Sigmoid colon (tissue), 7 donors: Measurements from ENCODE around the gene WHRN. TPM values are rescaled to one million over a fixed set of nuclear protein-coding genes. Genes with fewer than 3 reads are reported as not detected.

ENCODE experiments used
- DNase-seq: peaks from one replicate; pipeline ENCODE4 v3.0.0-alpha.2; 2019
- H3K27ac ChIP-seq, 4 donors: fragments of 200-600 bp; sonication (generic); one replicate each; pipeline ENCODE4 v1.5.1; 2016 to 2019; ENCODE audit warnings: mild to moderate bottlenecking in 1 of 4
- H3K27me3 ChIP-seq, 3 donors: fragments of 200-600 bp; sonication (generic); one replicate each; pipeline ENCODE4 v1.5.1; 2019; ENCODE audit warnings: mild to moderate bottlenecking in 1 of 3
- H3K36me3 ChIP-seq, 4 donors: fragments of 200-600 bp; sonication (generic); one replicate each; pipeline ENCODE4 v1.5.1; 2016 to 2019
- H3K4me1 ChIP-seq, 4 donors: fragments of 200-600 bp; sonication (generic); one replicate each; pipeline ENCODE4 v1.5.1; 2017 to 2019
- H3K4me3 ChIP-seq, 4 donors: fragments of 200-600 bp; sonication (generic); one replicate each; pipeline ENCODE4 v1.5.1; 2017 to 2019; ENCODE audit warnings: mild to moderate bottlenecking in 2 of 4, moderate library complexity in 1 of 4
- H3K9me3 ChIP-seq, 4 donors: fragments of 200-600 bp in 3 of 4; sonication (generic) in 3 of 4; one replicate each; pipeline versions ENCODE4 v1.5.1 to v1.6.1; 2013 to 2019
- EP300 ChIP-seq, 4 donors: sonication (generic); formaldehyde crosslinking; IDR thresholded peaks; one replicate each; pipeline ENCODE4 v1.6.1; 2017; ENCODE audit warnings: antibody characterized with exemption in 4 of 4
- POLR2A ChIP-seq, 2 donors: fragments of 450-650 bp; IDR thresholded peaks; one replicate each; pipeline ENCODE4 v1.6.1; 2016; ENCODE audit warnings: antibody characterized with exemption in 2 of 2, mild to moderate bottlenecking in 2 of 2, moderate library complexity in 2 of 2
- POLR2AphosphoS5 ChIP-seq, 4 donors: sonication (generic); formaldehyde crosslinking; IDR thresholded peaks; one replicate each; pipeline ENCODE4 v1.6.1; 2017; ENCODE audit warnings: antibody characterized with exemption in 4 of 4
- WGBS, 2 donors: extraction: QIAGEN DNeasy Blood & Tissue Kit; methylation state at CpG; one replicate each; pipeline ENCODE4 v1.1.7; 2013; 5-methylcytosine and 5-hydroxymethylcytosine counted together
- intact Hi-C: fragments of 100-400 bp; cut with DNase I; formaldehyde crosslinking; loops from one replicate; pipeline ENCODE4 v1.15.1; 2023
- polyA plus RNA-seq, 3 donors: library from polyadenylated mRNA; stranded (reverse); fragments of 200-250 nt; gene quantifications; one replicate each; pipeline ENCODE4 v1.2.3, GENCODE V29; 2013
- small RNA-seq, 3 donors: library from RNA; depleted of rRNA; stranded (forward); fragments of <200 nt; gene quantifications; one replicate each; pipeline ENCODE3, GENCODE V24; 2016
- total RNA-seq, 4 donors: library from RNA; depleted of rRNA; stranded (reverse); fragments of >200 nt; gene quantifications; one replicate each; pipeline ENCODE4 v1.1.0, GENCODE V29; 2016
- TF ChIP-seq, protein P1 (sequence below), 4 experiments: fragments of 450-650 bp in 3 of 4; fragments of 200-600 bp in 1 of 4; IDR thresholded peaks; one replicate each; pipeline ENCODE4 v1.5.1; 2016 to 2019; ENCODE audit warnings: antibody characterized with exemption in 4 of 4, mild to moderate bottlenecking in 3 of 4, moderate library complexity in 2 of 4
- donor health status: healthy with polysubstance abuse.
- donor health status: Bipolar disorder and iron deficiency.
- donor health status: healthy.

The WHRN gene
- total and polyA plus RNA-seq, 7 donors, result 0.60 to 7.8 (median 5.4) TPM

DNA sequence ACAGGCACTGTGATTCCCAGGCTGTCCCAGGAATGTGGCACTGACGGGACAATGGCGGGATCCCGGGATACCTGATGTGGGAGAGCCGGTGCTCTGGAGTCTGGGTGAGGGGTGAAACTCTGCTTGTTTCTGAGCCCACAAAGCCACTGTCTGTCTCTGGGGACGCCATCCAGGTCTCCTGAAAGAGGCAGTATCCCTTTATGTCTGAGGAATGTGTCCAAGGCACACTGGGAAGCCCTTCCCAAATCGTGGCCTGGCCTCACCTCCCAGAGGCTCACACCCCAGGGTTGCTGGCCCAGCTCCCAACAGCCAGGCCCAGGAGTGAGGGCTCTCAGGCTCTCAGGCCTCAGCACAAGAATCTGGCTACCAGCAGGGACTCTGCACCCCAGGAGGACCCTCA is 148.5 kb downstream of the WHRN start:
- Histone ChIP-seq H3K27ac (no peak overlapping the region), H3K9me3 (no peaks in the 10 kb centered on the region), H3K27me3 (no peaks in the 10 kb centered on the region), H3K4me1 (no peaks in the 10 kb centered on the region), H3K4me3 (no peak overlapping the region), H3K36me3 (peaks cover 33 to 98% (median 46%) of the 10 kb centered on the region in 4 donors)
- DNase-seq, result no peak
- 87 to 93% methylated on average over 6 of the region's 6 CpGs for WGBS, 2 donors
- no peak for TF ChIP-seq POLR2A (IDR thresholded peaks at IDR 0.05)
- TF ChIP-seq, protein P1, sequence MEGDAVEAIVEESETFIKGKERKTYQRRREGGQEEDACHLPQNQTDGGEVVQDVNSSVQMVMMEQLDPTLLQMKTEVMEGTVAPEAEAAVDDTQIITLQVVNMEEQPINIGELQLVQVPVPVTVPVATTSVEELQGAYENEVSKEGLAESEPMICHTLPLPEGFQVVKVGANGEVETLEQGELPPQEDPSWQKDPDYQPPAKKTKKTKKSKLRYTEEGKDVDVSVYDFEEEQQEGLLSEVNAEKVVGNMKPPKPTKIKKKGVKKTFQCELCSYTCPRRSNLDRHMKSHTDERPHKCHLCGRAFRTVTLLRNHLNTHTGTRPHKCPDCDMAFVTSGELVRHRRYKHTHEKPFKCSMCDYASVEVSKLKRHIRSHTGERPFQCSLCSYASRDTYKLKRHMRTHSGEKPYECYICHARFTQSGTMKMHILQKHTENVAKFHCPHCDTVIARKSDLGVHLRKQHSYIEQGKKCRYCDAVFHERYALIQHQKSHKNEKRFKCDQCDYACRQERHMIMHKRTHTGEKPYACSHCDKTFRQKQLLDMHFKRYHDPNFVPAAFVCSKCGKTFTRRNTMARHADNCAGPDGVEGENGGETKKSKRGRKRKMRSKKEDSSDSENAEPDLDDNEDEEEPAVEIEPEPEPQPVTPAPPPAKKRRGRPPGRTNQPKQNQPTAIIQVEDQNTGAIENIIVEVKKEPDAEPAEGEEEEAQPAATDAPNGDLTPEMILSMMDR (IDR thresholded peaks at IDR 0.05), result no peak
- TF ChIP-seq EP300 (IDR thresholded peaks at IDR 0.05), result no peak
- TF ChIP-seq POLR2AphosphoS5 (IDR thresholded peaks at IDR 0.05), result no peak
- intact Hi-C loops, result no loop called here

- DNase-seq, result no peak
- WGBS, 2 donors, result 94 to 95% methylated on average over 6 of the region's 6 CpGs
- no peaks in the 10 kb centered on the region for H3K4me1 ChIP-seq
- H3K27me3 ChIP-seq, result no peaks in the 10 kb centered on the region
- intact Hi-C loops, result no loop called here
- no peaks in the 10 kb centered on the region for H3K9me3 ChIP-seq
- H3K4me3 ChIP-seq, result no peak overlapping the region
- H3K36me3 ChIP-seq, result peaks cover 26 to 98% (median 38%) of the 10 kb centered on the region in 4 donors
- H3K27ac ChIP-seq, result no peak overlapping the region
- no peak for TF ChIP-seq POLR2A (IDR thresholded peaks at IDR 0.05)
- TF ChIP-seq POLR2AphosphoS5 (IDR thresholded peaks at IDR 0.05), result no peak
Observed at GRCh38 chr9:114355821-114356220, 149.5 kb downstream of the WHRN start.

Small RNAs within 50 kb of the gene (small RNA-seq; reads per million reads assigned to genes)
- gene AL138895.2, result 0 reads per million in 3 donors

Other genes starting within 250 kb of the WHRN start
- not detected for gene ORM1, start 182.4 kb downstream of the WHRN start, total RNA-seq
- 1 to 10 TPM in 2 of 3 donors, not detected in 1; 1.1 to 1.8 TPM for gene ORM1, start 182.4 kb downstream of the WHRN start, polyA plus RNA-seq
- not detected for gene ORM2, start 175.6 kb downstream of the WHRN start, total RNA-seq
- under 1 TPM in 1 of 3 donors, not detected in 2; 0.38 TPM for gene ORM2, start 175.6 kb downstream of the WHRN start, polyA plus RNA-seq
- 10 to 100 TPM; 13.6 to 18.6 (median 17.7) TPM for gene AKNA, start 117.5 kb downstream of the WHRN start, total RNA-seq
- 10 to 100 TPM in 2 of 3 donors, 1 to 10 TPM in 1; 9.9 to 81.6 (median 10.2) TPM for gene AKNA, start 117.5 kb downstream of the WHRN start, polyA plus RNA-seq
- 100 to 1,000 TPM; 124 to 185 (median 155) TPM for gene ATP6V1G1, start 82.3 kb upstream of the WHRN start, total RNA-seq
- 100 to 1,000 TPM; 114 to 256 (median 236) TPM for gene ATP6V1G1, start 82.3 kb upstream of the WHRN start, polyA plus RNA-seq
- gene TMEM268, start 105.8 kb upstream of the WHRN start, total RNA-seq, result 10 to 100 TPM in 3 of 4 donors, 1 to 10 TPM in 1; 7.9 to 28.5 (median 10.3) TPM
- gene TMEM268, start 105.8 kb upstream of the WHRN start, polyA plus RNA-seq, result 1 to 10 TPM; 3.0 to 9.3 (median 3.0) TPM
- gene TEX53, start 152.3 kb upstream of the WHRN start, total RNA-seq, result not detected
- not detected for gene TEX53, start 152.3 kb upstream of the WHRN start, polyA plus RNA-seq
- not detected for gene TEX48, start 176.7 kb upstream of the WHRN start, total RNA-seq
- not detected for gene TEX48, start 176.7 kb upstream of the WHRN start, polyA plus RNA-seq